Loucy (cell line): ENCODE measurements around the gene NLRC5.

Source experiments
- CTCF ChIP-seq: fragments of 200-600 bp; sonication (generic); conservative IDR thresholded peaks from 2 replicates; pipeline ENCODE4 v1.5.1; 2014; ENCODE audit warnings: mild to moderate bottlenecking, antibody characterized with exemption, low read length
- EZH2phosphoT487 ChIP-seq: fragments of 200-600 bp; IDR thresholded peaks from 2 replicates; pipeline ENCODE4 v1.6.1; 2018; ENCODE audit warnings: antibody characterized with exemption, mild to moderate bottlenecking, moderate library complexity, borderline replicate concordance

DNA sequence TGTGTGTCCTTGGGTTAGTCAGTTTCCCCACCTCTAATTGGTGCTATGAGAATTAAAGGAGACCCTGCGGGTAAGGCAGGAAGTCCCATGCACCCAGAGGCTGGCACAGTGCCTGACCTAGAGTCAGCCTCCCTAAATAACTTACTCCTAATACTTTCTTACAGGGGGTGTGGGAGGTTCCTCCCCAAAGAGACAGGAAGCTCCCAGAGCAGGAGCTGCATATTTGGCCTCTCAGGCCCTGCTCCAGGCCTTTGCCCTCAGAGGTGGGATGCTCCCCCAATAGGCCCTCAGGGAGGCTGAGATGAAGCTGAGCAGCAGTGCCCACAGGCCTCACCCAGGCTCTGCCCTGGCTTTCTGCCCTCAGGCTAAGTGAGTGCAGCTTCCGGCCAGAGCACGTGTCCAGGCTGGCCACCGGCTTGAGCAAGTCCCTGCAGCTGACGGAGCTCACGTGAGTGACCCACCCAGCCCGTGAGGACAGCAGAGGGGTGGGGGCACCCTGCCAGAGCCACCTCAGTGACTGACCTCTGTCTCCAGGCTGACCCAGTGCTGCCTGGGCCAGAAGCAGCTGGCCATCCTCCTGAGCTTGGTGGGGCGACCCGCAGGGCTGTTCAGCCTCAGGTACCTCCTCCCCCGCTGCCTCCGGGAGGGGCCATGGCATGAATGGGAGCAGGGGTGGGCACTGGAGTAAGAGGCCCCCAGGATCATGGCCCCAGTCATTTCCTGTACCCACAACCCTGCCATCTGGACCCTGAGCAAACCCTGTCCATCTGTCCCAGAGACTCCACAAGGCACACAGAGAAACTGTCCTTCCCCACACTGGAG is 71.9 kb downstream of the NLRC5 start:
- TF ChIP-seq CTCF: no peak
- no peak for TF ChIP-seq EZH2phosphoT487
